Sigmoid colon (tissue), 7 donors: ENCODE data around the gene WDR48. TPM values are rescaled to one million over a fixed set of nuclear protein-coding genes. Genes with fewer than 3 reads are reported as not detected.

Experiments
- DNase-seq: peaks from one replicate; pipeline ENCODE4 v3.0.0-alpha.2; 2019
- H3K27ac ChIP-seq, 4 donors: fragments of 200-600 bp; sonication (generic); one replicate each; pipeline ENCODE4 v1.5.1; 2016 to 2019; ENCODE audit warnings: mild to moderate bottlenecking in 1 of 4
- H3K27me3 ChIP-seq, 3 donors: fragments of 200-600 bp; sonication (generic); one replicate each; pipeline ENCODE4 v1.5.1; 2019; ENCODE audit warnings: mild to moderate bottlenecking in 1 of 3
- H3K36me3 ChIP-seq, 4 donors: fragments of 200-600 bp; sonication (generic); one replicate each; pipeline ENCODE4 v1.5.1; 2016 to 2019
- H3K4me1 ChIP-seq, 4 donors: fragments of 200-600 bp; sonication (generic); one replicate each; pipeline ENCODE4 v1.5.1; 2017 to 2019
- H3K4me3 ChIP-seq, 4 donors: fragments of 200-600 bp; sonication (generic); one replicate each; pipeline ENCODE4 v1.5.1; 2017 to 2019; ENCODE audit warnings: mild to moderate bottlenecking in 2 of 4, moderate library complexity in 1 of 4
- H3K9me3 ChIP-seq, 4 donors: fragments of 200-600 bp in 3 of 4; sonication (generic) in 3 of 4; one replicate each; pipeline versions ENCODE4 v1.5.1 to v1.6.1; 2013 to 2019
- EP300 ChIP-seq, 4 donors: sonication (generic); formaldehyde crosslinking; IDR thresholded peaks; one replicate each; pipeline ENCODE4 v1.6.1; 2017; ENCODE audit warnings: antibody characterized with exemption in 4 of 4
- POLR2A ChIP-seq, 2 donors: fragments of 450-650 bp; IDR thresholded peaks; one replicate each; pipeline ENCODE4 v1.6.1; 2016; ENCODE audit warnings: antibody characterized with exemption in 2 of 2, mild to moderate bottlenecking in 2 of 2, moderate library complexity in 2 of 2
- POLR2AphosphoS5 ChIP-seq, 4 donors: sonication (generic); formaldehyde crosslinking; IDR thresholded peaks; one replicate each; pipeline ENCODE4 v1.6.1; 2017; ENCODE audit warnings: antibody characterized with exemption in 4 of 4
- WGBS, 2 donors: extraction: QIAGEN DNeasy Blood & Tissue Kit; methylation state at CpG; one replicate each; pipeline ENCODE4 v1.1.7; 2013; 5-methylcytosine and 5-hydroxymethylcytosine counted together
- intact Hi-C: fragments of 100-400 bp; cut with DNase I; formaldehyde crosslinking; loops from one replicate; pipeline ENCODE4 v1.15.1; 2023
- polyA plus RNA-seq, 3 donors: library from polyadenylated mRNA; stranded (reverse); fragments of 200-250 nt; gene quantifications; one replicate each; pipeline ENCODE4 v1.2.3, GENCODE V29; 2013
- total RNA-seq, 4 donors: library from RNA; depleted of rRNA; stranded (reverse); fragments of >200 nt; gene quantifications; one replicate each; pipeline ENCODE4 v1.1.0, GENCODE V29; 2016
- TF ChIP-seq, protein P1 (sequence below), 4 experiments: fragments of 450-650 bp in 3 of 4; fragments of 200-600 bp in 1 of 4; IDR thresholded peaks; one replicate each; pipeline ENCODE4 v1.5.1; 2016 to 2019; ENCODE audit warnings: antibody characterized with exemption in 4 of 4, mild to moderate bottlenecking in 3 of 4, moderate library complexity in 2 of 4
- donor health status: healthy with polysubstance abuse.
- donor health status: Bipolar disorder and iron deficiency.
- donor health status: healthy.

The WDR48 gene
- total and polyA plus RNA-seq, 7 donors = 15.3 to 50.2 (median 37.4) TPM

DNA sequence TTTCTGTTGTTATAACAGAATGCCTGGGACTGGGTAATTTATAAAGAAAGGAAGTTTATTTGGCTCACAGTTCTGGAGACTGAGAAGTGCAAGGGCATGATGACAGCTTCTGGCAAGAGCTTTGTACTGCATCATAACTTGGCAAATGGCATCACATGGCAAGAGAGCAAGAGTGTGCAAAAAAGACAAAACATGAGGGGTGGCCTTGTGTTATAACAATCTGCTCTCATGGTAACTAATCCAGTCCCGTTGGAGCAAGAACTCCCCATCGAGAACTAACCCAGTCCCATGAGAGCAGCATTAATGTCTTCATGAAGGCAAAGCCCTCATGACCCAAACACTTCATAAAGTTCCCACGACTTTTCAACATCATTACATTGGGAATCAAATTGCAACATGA is 23.3 kb upstream of the WDR48 start:
- Histone ChIP-seq H3K36me3 (no peaks in the 10 kb centered on the region), H3K4me3 (no peak overlapping the region), H3K9me3 (no peaks in the 10 kb centered on the region), H3K27me3 (no peaks in the 10 kb centered on the region), H3K27ac (no peak overlapping the region), H3K4me1 (no peaks in the 10 kb centered on the region)
- TF ChIP-seq POLR2A (IDR thresholded peaks at IDR 0.05) = no peak
- TF ChIP-seq, protein P1, sequence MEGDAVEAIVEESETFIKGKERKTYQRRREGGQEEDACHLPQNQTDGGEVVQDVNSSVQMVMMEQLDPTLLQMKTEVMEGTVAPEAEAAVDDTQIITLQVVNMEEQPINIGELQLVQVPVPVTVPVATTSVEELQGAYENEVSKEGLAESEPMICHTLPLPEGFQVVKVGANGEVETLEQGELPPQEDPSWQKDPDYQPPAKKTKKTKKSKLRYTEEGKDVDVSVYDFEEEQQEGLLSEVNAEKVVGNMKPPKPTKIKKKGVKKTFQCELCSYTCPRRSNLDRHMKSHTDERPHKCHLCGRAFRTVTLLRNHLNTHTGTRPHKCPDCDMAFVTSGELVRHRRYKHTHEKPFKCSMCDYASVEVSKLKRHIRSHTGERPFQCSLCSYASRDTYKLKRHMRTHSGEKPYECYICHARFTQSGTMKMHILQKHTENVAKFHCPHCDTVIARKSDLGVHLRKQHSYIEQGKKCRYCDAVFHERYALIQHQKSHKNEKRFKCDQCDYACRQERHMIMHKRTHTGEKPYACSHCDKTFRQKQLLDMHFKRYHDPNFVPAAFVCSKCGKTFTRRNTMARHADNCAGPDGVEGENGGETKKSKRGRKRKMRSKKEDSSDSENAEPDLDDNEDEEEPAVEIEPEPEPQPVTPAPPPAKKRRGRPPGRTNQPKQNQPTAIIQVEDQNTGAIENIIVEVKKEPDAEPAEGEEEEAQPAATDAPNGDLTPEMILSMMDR (IDR thresholded peaks at IDR 0.05) = no peak
- TF ChIP-seq EP300 (IDR thresholded peaks at IDR 0.05) = no peak
- TF ChIP-seq POLR2AphosphoS5 (IDR thresholded peaks at IDR 0.05) = no peak
- 73 to 75% methylated on average over 3 of the region's 3 CpGs for WGBS, 2 donors
- no peak for DNase-seq
- intact Hi-C loops = no loop called here

- H3K9me3 ChIP-seq = no peaks in the 10 kb centered on the region
- no peak overlapping the region for H3K27ac ChIP-seq
- no peaks in the 10 kb centered on the region for H3K36me3 ChIP-seq
- intact Hi-C loops = no loop called here
- WGBS, 2 donors = 96 to 98% methylated on average over 1 of the region's 1 CpG
- no peak for DNase-seq
- TF ChIP-seq POLR2A (IDR thresholded peaks at IDR 0.05) (no peak), POLR2AphosphoS5 (IDR thresholded peaks at IDR 0.05) (no peak), EP300 (IDR thresholded peaks at IDR 0.05) (no peak)
- TF ChIP-seq, protein P1 (IDR thresholded peaks at IDR 0.05) = no peak
- no peaks in the 10 kb centered on the region for H3K4me1 ChIP-seq
- no peaks in the 10 kb centered on the region for H3K27me3 ChIP-seq
- no peak overlapping the region for H3K4me3 ChIP-seq
Measured at GRCh38 chr3:39029556-39029955, 22.3 kb upstream of the WDR48 start.

DNA sequence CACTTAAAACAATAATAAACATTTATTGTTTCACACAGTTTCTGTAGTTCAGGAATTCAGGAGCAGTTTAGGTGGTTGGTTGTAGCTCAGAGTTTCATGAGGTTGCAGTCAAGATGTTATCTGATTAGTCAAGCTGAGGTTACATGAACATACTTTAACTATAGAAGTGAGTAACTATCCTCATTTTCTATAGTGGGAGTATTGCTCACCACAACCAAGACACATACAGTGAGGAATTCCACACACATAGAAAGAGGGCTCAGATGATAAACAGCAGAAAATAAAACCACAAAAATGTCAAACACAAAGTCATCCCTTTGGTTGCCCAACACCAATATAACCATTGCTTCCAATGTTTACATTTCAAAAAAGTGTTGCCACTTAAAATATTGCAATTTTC is 13.7 kb upstream of the WDR48 start:
- no peak overlapping the region for H3K4me3 ChIP-seq
- H3K9me3 ChIP-seq = peaks cover 0 to 2% (median 0%) of the 10 kb centered on the region in 4 donors
- no peaks in the 10 kb centered on the region for H3K27me3 ChIP-seq
- H3K27ac ChIP-seq = no peak overlapping the region
- intact Hi-C loops = no loop called here
- TF ChIP-seq POLR2A (IDR thresholded peaks at IDR 0.05) = no peak
- no peak for TF ChIP-seq EP300 (IDR thresholded peaks at IDR 0.05)
- TF ChIP-seq POLR2AphosphoS5 (IDR thresholded peaks at IDR 0.05) = no peak
- TF ChIP-seq, protein P1 (IDR thresholded peaks at IDR 0.05) = no peak
- no peaks in the 10 kb centered on the region for H3K36me3 ChIP-seq
- DNase-seq = no peak
- no peaks in the 10 kb centered on the region for H3K4me1 ChIP-seq

- no peaks in the 10 kb centered on the region for H3K9me3 ChIP-seq
- no peak for DNase-seq
- no peak overlapping the region for H3K4me3 ChIP-seq
- peaks cover 0 to 20% (median 16%) of the 10 kb centered on the region in 4 donors for H3K4me1 ChIP-seq
- H3K27me3 ChIP-seq = no peaks in the 10 kb centered on the region
- H3K27ac ChIP-seq = no peak overlapping the region
- intact Hi-C loops = loop anchor here (5.0 to 10.0 kb wide), 3 partner anchors 57 to 1405 kb away; partner anchors contain the start of genes ACVR2B, GORASP1, RPL14 and TTC21A
- H3K36me3 ChIP-seq = peaks cover 0 to 4% (median 0%) of the 10 kb centered on the region in 4 donors
- TF ChIP-seq, protein P1 (IDR thresholded peaks at IDR 0.05) = no peak
Measured at GRCh38 chr3:39050029-39050428, 1.8 kb upstream of the WDR48 start.

DNA sequence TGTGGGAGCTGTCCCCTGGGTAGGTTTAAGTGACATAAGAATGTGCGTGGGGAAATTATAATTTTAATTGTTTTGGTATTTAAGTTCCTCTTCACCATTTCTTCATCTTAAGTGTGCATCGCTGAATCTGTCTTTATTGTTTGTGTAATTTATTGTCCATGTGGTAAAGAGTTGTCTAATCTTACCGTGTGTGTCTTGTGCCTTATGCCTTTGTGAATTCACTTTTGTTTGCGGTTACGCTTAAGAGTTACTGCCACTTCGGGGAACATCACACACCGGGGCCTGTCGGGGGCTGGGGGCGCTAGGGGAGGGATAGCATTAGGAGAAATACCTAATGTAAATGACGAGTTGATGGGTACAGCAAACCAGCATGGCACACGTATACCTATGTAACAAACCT is 767 bp downstream of the WDR48 start:
- Histone ChIP-seq H3K4me1 (peaks cover 0 to 20% (median 16%) of the 10 kb centered on the region in 4 donors), H3K36me3 (peaks cover 0 to 4% (median 0%) of the 10 kb centered on the region in 4 donors), H3K27me3 (no peaks in the 10 kb centered on the region), H3K27ac (peak overlapping the region in 3 of 4 donors; percentile 84 to 91 (median 88)), H3K4me3 (peak overlapping the region; percentile 92 to 99 (median 95)), H3K9me3 (no peaks in the 10 kb centered on the region)
- no peak for DNase-seq
- 1 to 2% methylated on average over 11 of the region's 11 CpGs for WGBS, 2 donors
- intact Hi-C loops = loop anchor here (5.0 to 10.0 kb wide), 3 partner anchors 55 to 1402 kb away; partner anchors contain the start of genes ACVR2B, GORASP1, RPL14 and TTC21A
- TF ChIP-seq POLR2A (IDR thresholded peaks at IDR 0.05) = no peak
- TF ChIP-seq, protein P1 (IDR thresholded peaks at IDR 0.05) = no peak
- TF ChIP-seq POLR2AphosphoS5 (IDR thresholded peaks at IDR 0.05) = no peak
- TF ChIP-seq EP300 (IDR thresholded peaks at IDR 0.05) = no peak
